HepG2 (cell line): ENCODE results near the gene WNT10A. TPM values are rescaled to one million over a fixed set of nuclear protein-coding genes. Genes with fewer than 3 reads are reported as not detected.

ENCODE experiments used
- CHCHD3 ChIP-seq: sonication (generic); formaldehyde crosslinking; IDR thresholded peaks from 2 replicates; pipeline ENCODE4 v1.8.0; 2022; ENCODE audit warnings: mild to moderate bottlenecking, missing genetic modification reagents, moderate library complexity
- FOXP1 ChIP-seq, 2 experiments: fragments of 450-650 bp in 1 of 2; IDR thresholded peaks; 2 replicates each; pipeline ENCODE4 v1.6.1; 2017 to 2018; ENCODE audit warnings: antibody characterized with exemption in 1 of 2
- HMG20B ChIP-seq: conservative IDR thresholded peaks from 2 replicates; pipeline ENCODE4 v1.6.1; 2016; ENCODE audit warnings: missing genetic modification reagents, missing compliant biosample characterization
- IKZF4 ChIP-seq: sonication (generic); formaldehyde crosslinking; IDR thresholded peaks from 2 replicates; pipeline ENCODE4 v1.5.1; 2020; ENCODE audit warnings: borderline replicate concordance, mild to moderate bottlenecking, low read depth, missing genetic modification reagents; ENCODE audit errors: not compliant biosample characterization
- KDM3A ChIP-seq: IDR thresholded peaks from 2 replicates; pipeline ENCODE4 v1.6.1; 2018; ENCODE audit warnings: low read depth, missing compliant biosample characterization
- MAF1 ChIP-seq: sonication (generic); formaldehyde crosslinking; IDR thresholded peaks from 2 replicates; pipeline ENCODE4 v1.5.0; 2020; ENCODE audit warnings: missing genetic modification reagents, borderline replicate concordance
- MTA3 ChIP-seq: sonication (generic); formaldehyde crosslinking; IDR thresholded peaks from 2 replicates; pipeline ENCODE4 v1.4.0; 2020; ENCODE audit warnings: missing genetic modification reagents
- MXD4 ChIP-seq: IDR thresholded peaks from 2 replicates; pipeline ENCODE4 v1.6.1; 2016; ENCODE audit warnings: mild to moderate bottlenecking, missing biosample characterization, missing genetic modification reagents
- NFYC ChIP-seq: IDR thresholded peaks from 2 replicates; pipeline ENCODE4 v1.6.1; 2016; ENCODE audit warnings: missing genetic modification reagents, missing compliant biosample characterization
- RXRA ChIP-seq: sonication (generic); formaldehyde crosslinking; IDR thresholded peaks from 2 replicates; pipeline ENCODE4 v1.5.1; 2020; ENCODE audit warnings: missing genetic modification reagents
- SIX1 ChIP-seq: sonication (generic); formaldehyde crosslinking; IDR thresholded peaks from 2 replicates; pipeline ENCODE4 v1.4.0; 2020; ENCODE audit warnings: missing genetic modification reagents, borderline replicate concordance
- SMYD3 ChIP-seq: sonication (generic); formaldehyde crosslinking; IDR thresholded peaks from 2 replicates; pipeline ENCODE4 v1.8.1; 2023; ENCODE audit warnings: mild to moderate bottlenecking, missing genetic modification reagents
- SOX5 ChIP-seq: IDR thresholded peaks from 2 replicates; pipeline ENCODE4 v1.6.1; 2016; ENCODE audit warnings: borderline replicate concordance
- SRY ChIP-seq: sonication (generic); formaldehyde crosslinking; IDR thresholded peaks from 2 replicates; pipeline ENCODE4 v1.8.0; 2022; ENCODE audit warnings: mild to moderate bottlenecking, missing genetic modification reagents
- TAF1 ChIP-seq: sonication (generic); formaldehyde crosslinking; IDR thresholded peaks from 2 replicates; pipeline ENCODE4 v1.4.0; 2020; ENCODE audit warnings: missing genetic modification reagents
- TBX3 ChIP-seq: fragments of 450-650 bp; IDR thresholded peaks from 2 replicates; pipeline ENCODE4 v1.6.1; 2017; ENCODE audit warnings: antibody characterized with exemption, mild to moderate bottlenecking, inconsistent platforms, borderline replicate concordance
- ZBTB21 ChIP-seq: sonication (generic); formaldehyde crosslinking; IDR thresholded peaks from 2 replicates; pipeline ENCODE4 v1.4.0; 2020; ENCODE audit warnings: missing genetic modification reagents
- ZMAT3 ChIP-seq: sonication (generic); formaldehyde crosslinking; conservative IDR thresholded peaks from 2 replicates; pipeline ENCODE4 v1.7.0; 2021; ENCODE audit warnings: missing genetic modification reagents
- ZNF205 ChIP-seq: IDR thresholded peaks from 2 replicates; pipeline ENCODE4 v1.6.1; 2018; ENCODE audit warnings: missing biosample characterization, missing genetic modification reagents
- ZNF230 ChIP-seq: sonication (generic); formaldehyde crosslinking; IDR thresholded peaks from 2 replicates; pipeline ENCODE4 v1.4.0; 2020; ENCODE audit warnings: mild to moderate bottlenecking, missing genetic modification reagents
- ZNF33B ChIP-seq: sonication (generic); formaldehyde crosslinking; IDR thresholded peaks from 2 replicates; pipeline ENCODE4 v1.5.1; 2020; ENCODE audit warnings: mild to moderate bottlenecking, missing genetic modification reagents
- ZNF354B ChIP-seq: sonication (generic); formaldehyde crosslinking; IDR thresholded peaks from 2 replicates; pipeline ENCODE4 v1.8.0; 2022; ENCODE audit warnings: mild to moderate bottlenecking, missing genetic modification reagents
- ZNF432 ChIP-seq: sonication (generic); formaldehyde crosslinking; IDR thresholded peaks from 2 replicates; pipeline ENCODE4 v1.5.0; 2020; ENCODE audit warnings: missing genetic modification reagents, mild to moderate bottlenecking, borderline replicate concordance
- polyA plus RNA-seq, 8 experiments: library from polyadenylated mRNA; depleted of rRNA in 3 of 8; stranded (reverse) in 7 of 8; unstranded in 1 of 8; fragments of >200 nt; fragmentation: Illumina TruSeq in 4 of 8; extraction: Trizol in 4 of 8; gene quantifications; 2 replicates each; pipeline versions ENCODE4 v1.2.1 to v1.2.3, GENCODE V29; 2011 to 2016; ENCODE audit warnings: low read depth in 4 of 8, missing spikeins in 1 of 8, mixed read lengths in 1 of 8; ENCODE audit not compliant: insufficient read depth in 1 of 8
- total RNA-seq, 5 experiments: library from RNA; depleted of rRNA; stranded (reverse); fragments of >200 nt; fragmentation: Illumina TruSeq; extraction: Trizol; gene quantifications; 2 replicates each; pipeline ENCODE4 v1.2.3, GENCODE V29; 2016; ENCODE audit warnings: low read depth in 1 of 5
- TF ChIP-seq, protein P1 (sequence below): sonication (generic); formaldehyde crosslinking; IDR thresholded peaks from 2 replicates; pipeline ENCODE4 v1.4.0; 2020; ENCODE audit warnings: mild to moderate bottlenecking, low read depth, missing genetic modification reagents
- TF ChIP-seq, protein P2 (sequence below): sonication (generic); formaldehyde crosslinking; IDR thresholded peaks from 2 replicates; pipeline ENCODE4 v1.4.0; 2020; ENCODE audit warnings: missing genetic modification reagents, borderline replicate concordance
- TF ChIP-seq, protein P3 (sequence below): sonication (generic); formaldehyde crosslinking; IDR thresholded peaks from 2 replicates; pipeline ENCODE4 v1.5.0; 2020; ENCODE audit warnings: mild to moderate bottlenecking, missing genetic modification reagents

WNT10A gene
- total and polyA plus RNA-seq, 2 of the 13 experiments (the other 11 are each of a cell fraction or from before 2014, with no cell fraction given) = 0.03 TPM; not detected in 1

DNA sequence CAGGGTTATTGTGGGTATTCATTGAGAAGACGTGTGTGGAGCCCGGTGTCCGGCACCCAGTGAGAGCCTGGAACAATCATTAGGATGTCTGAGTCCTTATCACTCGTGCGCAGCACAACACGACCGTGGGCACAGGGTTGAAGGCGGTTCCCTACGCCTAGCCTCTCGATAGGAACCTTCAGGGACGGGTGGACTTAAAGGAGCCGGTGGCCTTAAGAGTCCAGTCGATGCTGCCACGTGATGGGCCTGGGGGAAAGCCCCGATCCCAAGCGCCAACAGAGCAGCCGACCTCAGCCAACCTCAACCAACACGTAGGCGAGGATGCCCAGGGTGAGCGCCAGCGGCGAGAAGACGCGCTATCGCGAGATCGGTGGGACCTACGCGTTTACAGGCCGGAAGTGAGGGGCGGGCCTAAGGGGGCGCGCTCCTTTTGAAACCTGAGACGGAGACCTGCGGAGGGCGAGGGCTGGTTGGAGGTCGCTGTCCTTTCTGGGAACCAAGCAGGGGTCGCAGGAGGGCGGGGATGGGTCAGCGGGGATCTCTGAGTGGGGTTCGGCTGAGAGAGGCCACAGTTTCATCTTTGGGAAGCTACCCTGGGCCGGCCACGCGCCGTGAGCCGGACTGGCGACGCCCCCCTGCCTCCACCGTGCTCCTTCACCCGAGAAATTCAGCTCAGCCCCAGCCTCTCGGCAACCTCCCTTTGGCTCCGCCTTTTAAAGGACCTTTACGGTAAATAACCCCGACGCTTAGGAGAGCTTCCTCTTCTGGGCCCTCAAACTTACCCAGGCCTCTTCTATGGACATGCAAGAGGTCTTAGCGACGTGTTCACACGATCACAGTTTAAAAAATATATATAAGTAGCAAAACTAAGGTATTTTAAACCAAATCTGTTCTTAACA lies 28.3 kb downstream of the WNT10A start (continued):
- TF ChIP-seq NFYC (CRISPR knock-in tag) = peak; percentile 51; the same call in 1 of the 2 replicates
- no peak for TF ChIP-seq MTA3 (CRISPR knock-in tag)
- peak; percentile 71; the same call in 1 of the 2 replicates for TF ChIP-seq SRY (CRISPR knock-in tag)
- TF ChIP-seq ZNF205 (CRISPR knock-in tag) = peak; percentile 99
- TF ChIP-seq, protein P1, sequence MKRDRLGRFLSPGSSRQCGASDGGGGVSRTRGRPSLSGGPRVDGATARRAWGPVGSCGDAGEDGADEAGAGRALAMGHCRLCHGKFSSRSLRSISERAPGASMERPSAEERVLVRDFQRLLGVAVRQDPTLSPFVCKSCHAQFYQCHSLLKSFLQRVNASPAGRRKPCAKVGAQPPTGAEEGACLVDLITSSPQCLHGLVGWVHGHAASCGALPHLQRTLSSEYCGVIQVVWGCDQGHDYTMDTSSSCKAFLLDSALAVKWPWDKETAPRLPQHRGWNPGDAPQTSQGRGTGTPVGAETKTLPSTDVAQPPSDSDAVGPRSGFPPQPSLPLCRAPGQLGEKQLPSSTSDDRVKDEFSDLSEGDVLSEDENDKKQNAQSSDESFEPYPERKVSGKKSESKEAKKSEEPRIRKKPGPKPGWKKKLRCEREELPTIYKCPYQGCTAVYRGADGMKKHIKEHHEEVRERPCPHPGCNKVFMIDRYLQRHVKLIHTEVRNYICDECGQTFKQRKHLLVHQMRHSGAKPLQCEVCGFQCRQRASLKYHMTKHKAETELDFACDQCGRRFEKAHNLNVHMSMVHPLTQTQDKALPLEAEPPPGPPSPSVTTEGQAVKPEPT (CRISPR knock-in tag) = peak; percentile 97; the same call in 1 of the 2 replicates
- TF ChIP-seq, protein P2, sequence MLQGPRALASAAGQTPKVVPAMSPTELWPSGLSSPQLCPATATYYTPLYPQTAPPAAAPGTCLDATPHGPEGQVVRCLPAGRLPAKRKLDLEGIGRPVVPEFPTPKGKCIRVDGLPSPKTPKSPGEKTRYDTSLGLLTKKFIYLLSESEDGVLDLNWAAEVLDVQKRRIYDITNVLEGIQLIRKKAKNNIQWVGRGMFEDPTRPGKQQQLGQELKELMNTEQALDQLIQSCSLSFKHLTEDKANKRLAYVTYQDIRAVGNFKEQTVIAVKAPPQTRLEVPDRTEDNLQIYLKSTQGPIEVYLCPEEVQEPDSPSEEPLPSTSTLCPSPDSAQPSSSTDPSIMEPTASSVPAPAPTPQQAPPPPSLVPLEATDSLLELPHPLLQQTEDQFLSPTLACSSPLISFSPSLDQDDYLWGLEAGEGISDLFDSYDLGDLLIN (CRISPR knock-in tag) = no peak
- TF ChIP-seq MAF1 (CRISPR knock-in tag) = peak; percentile 84; the same call in 1 of the 2 replicates
- no peak for TF ChIP-seq ZNF354B
- no peak for TF ChIP-seq FOXP1 (IDR thresholded peaks at IDR 0.05)
- 0 out of 2 replicates have a peak, but pooled peaks have one; percentile 3 for TF ChIP-seq FOXP1 (CRISPR knock-in tag; IDR thresholded peaks at IDR 0.05)
- peak; percentile 42; the same call in 1 of the 2 replicates for TF ChIP-seq HMG20B (CRISPR knock-in tag)
- peak; percentile 88 for TF ChIP-seq ZNF230 (CRISPR knock-in tag)
- peak; percentile 69; the same call in 1 of the 2 replicates for TF ChIP-seq SMYD3 (CRISPR knock-in tag)
- TF ChIP-seq ZNF432 (CRISPR knock-in tag) = peak; percentile 86; the same call in 1 of the 2 replicates
- no peak for TF ChIP-seq KDM3A (CRISPR knock-in tag)
- peak; percentile 80; the same call in 1 of the 2 replicates for TF ChIP-seq ZMAT3 (CRISPR knock-in tag)
- peak; percentile 31 for TF ChIP-seq IKZF4 (CRISPR knock-in tag)
- peak; percentile 96 for TF ChIP-seq RXRA (CRISPR knock-in tag)
- TF ChIP-seq ZNF33B (CRISPR knock-in tag) = no peak; the same call in 1 of the 2 replicates
- peak; percentile 53 for TF ChIP-seq SOX5 (CRISPR knock-in tag)
- TF ChIP-seq, protein P3, sequence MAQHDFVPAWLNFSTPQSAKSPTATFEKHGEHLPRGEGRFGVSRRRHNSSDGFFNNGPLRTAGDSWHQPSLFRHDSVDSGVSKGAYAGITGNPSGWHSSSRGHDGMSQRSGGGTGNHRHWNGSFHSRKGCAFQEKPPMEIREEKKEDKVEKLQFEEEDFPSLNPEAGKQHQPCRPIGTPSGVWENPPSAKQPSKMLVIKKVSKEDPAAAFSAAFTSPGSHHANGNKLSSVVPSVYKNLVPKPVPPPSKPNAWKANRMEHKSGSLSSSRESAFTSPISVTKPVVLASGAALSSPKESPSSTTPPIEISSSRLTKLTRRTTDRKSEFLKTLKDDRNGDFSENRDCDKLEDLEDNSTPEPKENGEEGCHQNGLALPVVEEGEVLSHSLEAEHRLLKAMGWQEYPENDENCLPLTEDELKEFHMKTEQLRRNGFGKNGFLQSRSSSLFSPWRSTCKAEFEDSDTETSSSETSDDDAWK = no peak
- TF ChIP-seq TAF1 (CRISPR knock-in tag) = peak; percentile 90
- TF ChIP-seq TBX3 = peak; percentile 39; the same call in 1 of the 2 replicates
- TF ChIP-seq MXD4 = peak; percentile 96
- TF ChIP-seq CHCHD3 (CRISPR knock-in tag) = peak; percentile 91
- peak; percentile 93 for TF ChIP-seq SIX1 (CRISPR knock-in tag)
- no peak for TF ChIP-seq ZBTB21 (CRISPR knock-in tag)
